Stimulated activated CD8-positive, alpha-beta memory T cell treated with anti-CD3 and anti-CD28 coated beads, Interleukin-7, amount 100 ng/mL, for 1 hour (primary cell): ENCODE results near the gene UGT1A4.

Experiments used
- DNase-seq, 2 donors: peaks; one replicate each; pipeline ENCODE4 v3.0.0-alpha.2; 2020; ENCODE audit warnings: low read depth in 2 of 2

UGT1A4 gene

DNA sequence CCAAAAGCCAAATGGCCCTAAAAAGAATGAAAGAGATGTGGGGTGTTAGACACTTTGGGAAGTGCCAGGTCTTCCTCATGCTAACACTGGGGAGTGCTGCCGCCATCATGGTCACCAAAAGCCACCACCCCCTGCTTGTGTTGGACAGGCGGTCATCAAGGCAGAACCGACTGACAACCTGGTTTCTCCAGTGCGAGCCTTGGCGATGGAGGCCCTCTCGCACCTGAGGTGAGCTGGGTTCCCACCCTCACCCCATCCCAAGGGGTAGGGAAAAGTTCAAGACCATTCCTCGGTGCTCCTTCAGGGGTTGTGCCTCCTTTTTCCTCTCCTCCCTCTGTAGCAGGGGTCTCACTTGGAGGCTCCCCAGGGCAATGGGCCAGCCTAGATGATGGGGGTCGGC is 93.2 kb downstream of the UGT1A4 start:
- DNase-seq, result no peak

DNA sequence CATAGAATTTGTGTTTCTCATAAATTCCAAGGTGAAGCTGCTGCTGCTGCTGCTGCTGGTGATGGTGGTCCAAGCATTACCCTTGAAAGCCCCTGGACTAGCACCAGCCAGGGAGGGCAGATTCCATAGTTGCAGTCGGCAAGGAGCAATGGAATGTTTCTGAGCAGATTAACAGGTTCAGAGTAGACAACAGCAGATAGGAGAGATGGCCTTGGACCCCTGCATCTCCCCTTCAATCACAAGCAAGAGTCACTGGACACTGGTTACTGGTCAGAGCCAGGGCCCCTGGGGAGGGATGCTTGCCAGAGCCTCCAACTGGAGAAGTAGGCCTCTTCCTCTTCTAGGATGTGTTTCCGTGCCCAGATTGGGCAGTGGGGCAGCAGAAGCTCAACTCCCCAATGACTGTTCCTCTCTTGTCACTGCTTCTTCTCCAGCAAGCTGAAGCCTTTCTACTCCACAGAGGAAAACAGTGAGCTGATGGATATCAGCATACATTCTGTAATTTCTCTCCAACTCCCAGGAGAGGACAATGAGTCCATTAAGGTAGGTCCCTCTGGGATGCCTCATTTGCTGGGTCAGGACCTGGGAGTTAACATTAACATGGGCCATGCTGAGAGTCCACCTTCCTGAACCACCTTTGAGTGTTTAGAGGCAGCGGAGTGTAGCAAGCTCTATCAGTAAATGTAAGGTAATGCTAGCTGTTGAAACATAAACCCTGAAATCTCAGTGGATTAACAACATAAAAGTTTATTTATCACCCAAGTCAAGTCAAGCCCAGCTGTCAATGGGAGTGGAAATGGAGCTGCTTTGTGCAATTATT is 94.9 kb downstream of the UGT1A4 start:
- DNase-seq, result no peak

DNA sequence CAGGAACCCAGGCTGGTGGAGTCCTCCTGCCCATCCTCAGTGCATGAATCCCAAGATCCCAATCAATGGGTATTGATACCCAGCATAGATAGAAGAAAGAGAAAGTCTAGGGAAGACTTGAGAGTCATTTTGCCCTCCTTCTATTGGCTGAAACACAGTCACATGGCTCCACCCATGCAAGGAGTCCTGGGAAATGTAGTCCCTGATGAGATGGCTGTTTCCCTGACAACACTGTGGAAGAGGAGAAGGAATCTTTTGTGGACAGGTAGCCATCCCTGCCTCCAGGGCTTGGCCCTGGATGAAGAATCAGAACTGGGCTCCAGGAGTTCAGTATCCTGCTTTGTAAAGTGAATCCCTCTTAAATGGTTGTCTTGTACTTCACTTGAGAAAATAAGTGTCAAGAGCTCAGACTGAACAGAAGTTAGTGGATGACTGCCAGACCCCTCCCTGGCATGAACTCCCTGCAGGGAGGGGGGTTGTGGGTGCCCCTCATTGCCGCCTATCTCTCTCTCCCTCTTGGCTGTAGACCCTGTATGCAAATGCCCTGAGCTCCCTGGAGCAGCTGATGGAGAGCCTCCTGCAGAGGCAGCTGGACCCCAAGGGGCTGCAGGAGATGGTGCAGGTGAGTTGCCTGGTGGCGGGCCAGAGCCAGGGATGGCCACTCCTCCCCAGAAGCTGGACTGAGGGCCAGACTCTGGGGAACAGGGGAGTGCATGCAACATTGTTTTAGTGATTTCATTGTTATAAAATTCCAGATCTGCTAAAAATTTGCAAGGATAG is 95.7 kb downstream of the UGT1A4 start:
- DNase-seq, result no peak

DNA sequence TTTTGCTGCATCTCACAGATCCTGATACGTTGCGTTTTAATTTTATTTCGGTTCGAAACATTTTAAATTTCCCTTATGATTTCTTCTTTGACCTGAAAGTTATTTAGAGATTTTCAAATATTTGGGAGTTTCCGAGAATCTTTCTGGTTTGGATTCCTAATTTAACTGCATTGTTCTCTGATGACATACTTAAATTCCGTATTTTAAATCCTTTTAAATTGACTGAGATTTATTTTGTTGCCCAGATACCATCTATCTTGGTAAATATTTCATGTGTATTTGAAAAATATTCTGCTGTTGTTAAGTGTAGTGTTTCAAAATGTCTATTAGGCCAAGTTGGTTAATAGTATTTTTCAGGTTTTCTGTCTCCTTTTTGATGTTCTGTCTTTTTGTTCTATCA is 97.3 kb downstream of the UGT1A4 start:
- DNase-seq, result no peak

DNA sequence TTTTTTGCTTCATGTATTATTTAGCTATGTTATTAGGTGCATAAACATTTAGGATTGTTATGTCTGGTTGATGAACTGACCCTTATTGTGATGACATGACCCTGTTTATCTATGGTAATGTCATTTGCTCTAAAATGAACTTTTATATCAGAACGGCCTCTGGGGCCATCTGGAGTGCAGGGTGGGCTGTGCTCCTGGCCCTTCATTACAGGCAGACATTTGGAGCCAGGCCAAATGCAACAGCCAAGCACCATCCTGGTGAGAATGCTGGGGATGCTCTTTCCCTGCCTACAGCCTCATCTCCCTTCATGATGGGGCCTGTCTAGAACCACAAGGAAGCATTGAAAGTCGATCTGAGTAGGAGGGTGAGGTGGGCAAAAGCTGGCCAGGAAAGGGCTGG is 97.8 kb downstream of the UGT1A4 start:
- DNase-seq, result no peak

DNA sequence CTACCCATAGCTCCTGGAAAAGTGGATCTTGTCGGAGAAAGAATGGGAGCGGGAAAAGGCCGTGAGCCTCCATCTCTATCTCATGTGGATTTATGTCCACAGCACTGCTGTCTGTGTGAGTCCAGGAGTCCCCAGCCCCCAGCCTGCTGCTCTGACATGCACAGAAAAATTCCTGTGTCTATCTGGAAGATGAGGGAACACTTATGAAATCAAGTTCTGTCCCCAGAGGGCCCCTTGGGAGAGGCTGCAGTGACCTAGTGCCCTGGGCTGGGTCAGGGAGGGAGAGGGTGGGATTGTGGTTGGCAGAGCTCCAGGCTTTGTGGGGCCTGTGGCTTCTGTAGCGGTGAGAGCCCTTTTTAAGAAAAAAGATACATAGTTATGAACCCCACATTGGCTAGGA is 98.2 kb downstream of the UGT1A4 start:
- no peak for DNase-seq

DNA sequence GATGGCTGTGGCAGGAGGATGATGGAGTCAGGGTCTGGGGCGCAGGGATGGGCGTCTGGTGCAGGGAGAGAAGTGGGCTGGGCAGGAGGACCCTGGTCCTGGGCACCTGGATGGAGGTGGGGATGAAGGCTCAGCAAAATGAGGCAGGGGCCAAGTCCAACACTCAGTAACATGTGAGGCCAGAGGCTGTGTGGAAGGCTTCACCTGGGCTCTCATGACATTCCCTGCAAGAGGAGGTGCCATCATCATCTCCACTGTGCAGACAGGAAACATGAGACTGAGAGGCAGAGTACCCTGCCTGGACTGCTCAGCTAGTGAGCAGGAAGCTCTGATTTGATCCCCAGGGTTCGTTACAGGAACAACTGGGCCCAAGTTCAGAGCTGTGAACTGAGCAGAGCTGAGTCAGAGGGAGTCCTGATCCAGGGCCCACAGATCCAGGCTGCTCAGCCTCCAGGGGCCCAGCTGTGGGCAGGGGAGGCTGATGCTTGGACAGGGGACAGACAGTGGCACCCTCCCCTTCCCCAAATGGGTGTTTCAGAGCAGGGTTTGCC is 98.9 kb downstream of the UGT1A4 start:
- no peak for DNase-seq

DNA sequence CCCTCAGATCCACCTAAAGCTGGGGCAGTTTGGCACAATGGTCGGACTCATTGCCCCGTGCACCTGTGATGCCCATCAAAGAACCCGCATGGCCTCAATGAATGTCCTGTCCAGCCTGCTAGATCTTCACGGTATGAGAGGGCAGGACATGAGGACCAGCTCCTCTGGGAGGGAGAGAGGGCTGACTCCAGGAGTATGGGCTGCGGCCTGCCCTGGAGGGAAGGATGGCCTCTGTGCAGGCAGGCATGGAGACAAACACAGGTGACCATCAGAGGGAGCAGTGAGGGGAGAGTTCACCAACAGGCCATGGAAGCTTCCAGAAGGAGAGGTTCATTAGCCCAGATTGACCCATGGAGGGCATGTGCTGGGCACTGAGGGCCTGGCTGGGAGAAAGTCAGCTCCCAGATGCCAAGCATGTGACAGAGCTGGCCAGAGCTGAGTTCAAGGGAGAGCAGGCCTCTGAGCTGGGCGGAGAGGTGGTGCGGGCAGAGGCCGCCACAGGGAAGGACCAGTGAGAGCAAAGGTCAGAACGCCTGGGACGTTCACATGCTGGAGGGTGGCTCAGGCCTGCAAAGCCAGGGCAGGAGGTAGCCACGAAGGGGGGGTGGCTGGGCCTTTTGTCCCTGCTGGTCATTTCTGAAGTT is 99.6 kb downstream of the UGT1A4 start:
- no peak for DNase-seq

DNA sequence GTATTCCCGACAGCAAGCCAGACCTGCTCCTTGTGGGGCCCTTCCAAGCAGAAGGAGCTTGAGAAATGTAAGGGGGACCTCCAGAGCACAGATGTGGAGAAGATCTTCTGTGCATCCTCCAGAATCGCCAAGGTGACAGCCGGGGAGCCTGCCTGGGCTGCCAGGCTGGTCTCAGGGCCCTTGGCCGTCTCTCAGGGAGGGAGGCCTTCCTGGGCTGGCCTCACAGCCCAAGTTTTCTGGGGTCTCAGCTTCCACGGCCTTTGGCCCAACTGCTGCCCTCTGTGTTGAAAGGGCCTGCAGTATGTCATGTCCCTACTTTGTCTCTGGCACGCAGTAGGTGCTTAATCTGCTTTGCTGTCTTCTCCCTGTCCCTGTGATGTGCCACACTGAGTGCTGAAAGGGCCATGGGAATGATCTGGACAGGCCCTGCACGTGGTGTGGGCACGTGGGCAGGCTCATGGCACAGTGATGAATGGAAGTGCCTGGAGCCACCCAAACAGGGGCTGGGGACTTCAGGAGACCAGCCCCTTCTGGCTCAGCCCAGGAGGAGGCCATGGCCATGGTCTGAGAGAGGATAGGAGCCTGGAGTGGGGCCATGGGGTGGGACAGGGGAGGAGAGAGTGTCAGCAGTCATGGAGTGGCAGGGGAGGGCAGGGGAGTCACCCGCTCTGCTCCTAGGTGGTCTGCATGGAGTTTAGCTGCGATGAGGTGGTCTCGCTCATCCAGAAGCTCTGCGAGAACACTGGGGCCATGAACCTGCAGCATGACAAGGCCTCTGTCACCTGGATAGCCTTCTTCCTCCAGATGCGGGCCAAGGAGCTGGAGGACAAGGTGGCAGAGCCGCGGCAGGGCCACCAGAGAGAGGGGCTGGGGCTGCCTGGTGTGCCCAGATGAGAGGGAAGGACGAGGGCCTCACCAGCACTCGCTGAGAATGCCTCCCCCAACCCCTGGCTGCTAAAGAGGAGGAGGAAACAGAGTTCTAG is 100.4 kb downstream of the UGT1A4 start:
- no peak for DNase-seq

DNA sequence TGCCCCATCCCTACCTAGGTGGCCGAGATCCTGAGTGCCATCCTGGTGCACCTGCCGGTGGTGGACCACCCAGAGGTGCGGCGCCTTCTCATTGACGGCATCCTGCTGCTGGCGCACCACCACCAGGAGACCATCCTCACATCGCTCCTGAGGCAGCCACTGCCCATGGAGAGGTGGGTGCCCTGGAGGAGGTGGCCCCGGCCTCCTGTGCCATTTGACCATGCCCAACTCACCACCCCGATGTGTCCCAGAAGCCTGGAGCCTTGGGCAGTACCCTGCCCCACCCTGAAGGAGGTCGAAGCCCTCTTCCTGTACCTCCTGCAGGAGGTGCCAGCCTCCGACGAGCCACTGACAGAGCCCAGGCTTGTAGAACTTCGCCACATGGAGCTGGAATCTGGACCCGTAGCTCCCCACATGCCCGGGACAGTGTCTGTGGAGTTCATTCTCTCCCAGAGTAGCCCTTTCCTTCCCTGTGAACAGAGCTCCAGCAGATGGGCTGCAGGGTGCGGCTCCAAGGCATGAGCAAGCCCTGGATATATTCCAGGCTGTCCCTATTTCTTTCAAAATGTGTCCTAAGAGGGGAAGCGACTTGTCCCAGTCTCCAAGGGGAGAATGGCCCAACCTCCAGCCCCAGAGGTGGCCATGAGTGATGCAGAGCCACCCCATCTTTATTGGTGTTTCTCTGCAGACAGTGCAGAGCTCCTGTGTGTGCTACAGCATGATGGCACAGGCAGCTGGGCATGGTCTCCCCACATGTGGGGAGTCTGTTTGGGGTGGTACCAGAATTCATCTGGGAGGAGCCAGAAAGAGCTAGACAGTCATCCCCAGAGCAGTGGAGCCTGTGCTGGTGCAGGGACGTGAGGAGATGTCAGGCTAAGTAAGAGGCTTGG is 101.6 kb downstream of the UGT1A4 start:
- DNase-seq, result no peak

DNA sequence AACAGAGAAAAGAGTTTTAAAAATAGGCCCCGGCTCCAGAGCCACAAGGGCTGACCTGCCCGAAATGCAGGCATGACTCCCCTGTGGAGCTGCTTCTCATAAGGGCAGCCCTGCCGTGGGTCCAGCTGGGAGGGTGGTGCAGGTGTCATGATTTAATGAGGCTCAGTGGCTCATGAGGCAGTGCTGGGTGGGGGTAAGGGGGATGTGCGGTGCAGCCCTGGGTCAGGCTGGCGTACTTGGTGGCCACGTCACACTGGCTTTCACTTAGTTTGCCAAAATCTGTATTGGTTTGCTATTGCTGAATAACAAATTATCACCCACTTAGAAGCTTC is 102.2 kb downstream of the UGT1A4 start:
- DNase-seq, result no peak

DNA sequence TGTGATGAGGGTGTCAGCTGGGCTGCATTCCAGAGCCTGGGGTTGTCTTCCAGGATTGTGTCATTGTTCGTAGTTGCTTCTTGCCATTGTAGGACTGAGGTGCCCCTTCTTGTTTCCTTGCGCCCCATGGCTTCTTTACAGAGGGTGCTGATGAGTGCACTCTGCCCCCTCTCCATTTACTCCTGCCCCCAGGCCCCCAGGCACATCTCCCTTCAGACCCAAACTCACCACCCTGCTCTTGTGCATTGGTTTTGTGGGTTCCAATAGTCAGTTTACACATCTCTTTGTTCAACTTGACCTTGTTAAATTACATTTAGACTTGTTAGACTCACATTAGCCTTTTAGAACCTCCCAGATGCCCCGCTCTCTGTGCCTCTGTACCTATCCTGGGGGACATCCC is 102.7 kb downstream of the UGT1A4 start:
- DNase-seq, result no peak

DNA sequence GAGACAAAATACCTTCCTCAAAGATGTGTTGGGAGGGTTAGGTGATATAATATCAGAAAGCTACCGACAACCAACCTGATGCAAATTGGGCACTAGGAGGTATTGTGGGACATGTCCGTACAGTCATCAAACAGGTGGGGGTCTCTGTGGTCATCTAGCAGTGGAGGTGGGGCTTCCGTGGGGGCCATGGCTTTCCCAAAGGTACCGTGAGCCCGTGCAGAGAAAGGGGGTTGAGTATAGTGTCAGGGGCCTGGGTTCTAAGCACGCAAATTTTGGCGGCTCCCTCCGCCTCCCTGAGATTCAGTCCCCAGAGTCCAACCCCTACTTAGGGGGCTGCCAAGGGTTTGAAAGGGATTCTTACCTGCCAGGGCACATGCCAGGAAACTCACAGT is 103.2 kb downstream of the UGT1A4 start:
- no peak for DNase-seq

DNA sequence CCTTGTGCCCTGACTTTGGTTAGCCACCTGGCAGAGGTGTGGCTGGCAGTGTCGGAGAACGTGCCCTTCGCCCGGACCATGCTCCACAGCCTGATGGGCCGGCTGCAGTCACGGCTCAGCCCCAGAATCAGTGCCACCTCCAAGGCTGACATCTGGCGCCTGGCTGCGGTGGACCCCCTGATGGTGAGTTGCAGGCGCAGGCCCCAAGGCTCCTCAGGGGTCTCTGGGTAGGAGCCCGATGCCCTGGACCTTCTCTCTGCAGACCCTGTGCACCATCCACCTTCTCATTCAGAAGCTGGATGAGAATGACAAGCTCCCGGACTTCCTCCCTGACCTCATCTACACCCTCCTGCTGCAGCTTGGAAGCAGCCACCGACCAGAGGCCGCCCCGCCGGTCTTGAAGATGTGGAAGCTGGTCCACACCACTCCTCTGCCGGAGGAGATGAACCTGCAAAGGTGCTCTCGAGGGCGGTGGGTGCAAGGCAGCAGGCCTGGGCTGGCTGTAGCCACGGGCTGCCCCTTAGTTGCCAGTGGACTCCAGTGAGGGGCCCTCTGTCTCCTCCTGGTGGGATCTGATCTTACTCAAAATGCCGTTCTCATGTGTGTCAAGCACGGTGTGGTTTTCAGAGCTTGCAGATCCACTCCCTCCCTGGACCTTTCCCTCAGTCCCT is 103.7 kb downstream of the UGT1A4 start:
- no peak for DNase-seq
